ENCODE measurements around the gene ISLR2.
"Not testable (repeated sequence)": the region's sequence is repeated elsewhere in the genome, so short reads cannot be mapped to it uniquely, and the experiment has no call there.

The ISLR2 gene, protein sequence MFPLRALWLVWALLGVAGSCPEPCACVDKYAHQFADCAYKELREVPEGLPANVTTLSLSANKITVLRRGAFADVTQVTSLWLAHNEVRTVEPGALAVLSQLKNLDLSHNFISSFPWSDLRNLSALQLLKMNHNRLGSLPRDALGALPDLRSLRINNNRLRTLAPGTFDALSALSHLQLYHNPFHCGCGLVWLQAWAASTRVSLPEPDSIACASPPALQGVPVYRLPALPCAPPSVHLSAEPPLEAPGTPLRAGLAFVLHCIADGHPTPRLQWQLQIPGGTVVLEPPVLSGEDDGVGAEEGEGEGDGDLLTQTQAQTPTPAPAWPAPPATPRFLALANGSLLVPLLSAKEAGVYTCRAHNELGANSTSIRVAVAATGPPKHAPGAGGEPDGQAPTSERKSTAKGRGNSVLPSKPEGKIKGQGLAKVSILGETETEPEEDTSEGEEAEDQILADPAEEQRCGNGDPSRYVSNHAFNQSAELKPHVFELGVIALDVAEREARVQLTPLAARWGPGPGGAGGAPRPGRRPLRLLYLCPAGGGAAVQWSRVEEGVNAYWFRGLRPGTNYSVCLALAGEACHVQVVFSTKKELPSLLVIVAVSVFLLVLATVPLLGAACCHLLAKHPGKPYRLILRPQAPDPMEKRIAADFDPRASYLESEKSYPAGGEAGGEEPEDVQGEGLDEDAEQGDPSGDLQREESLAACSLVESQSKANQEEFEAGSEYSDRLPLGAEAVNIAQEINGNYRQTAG

GRCh38 chr15:74130155-74130848, at the start of gene ISLR2:
TSS of gene ISLR2 (plus strand) at chr15:74130586. CDS start at chr15:74132755, 2,169 bp downstream.
- no peak for DNase-seq

- not testable (repeated sequence) for DNase-seq
Measured at GRCh38 chr15:74082450-74082849, 47.9 kb upstream of the ISLR2 start, which contains the start of gene GOLGA6A. TSS of gene GOLGA6A (minus strand) at chr15:74082550. CDS start at chr15:74082509, 41 bp downstream.

- not testable (repeated sequence) for DNase-seq
Measured at GRCh38 chr15:74094567-74094966, 35.8 kb upstream of the ISLR2 start.

- DNase-seq: not testable (repeated sequence)
Measured at GRCh38 chr15:74095610-74096009, 34.8 kb upstream of the ISLR2 start.

DNA sequence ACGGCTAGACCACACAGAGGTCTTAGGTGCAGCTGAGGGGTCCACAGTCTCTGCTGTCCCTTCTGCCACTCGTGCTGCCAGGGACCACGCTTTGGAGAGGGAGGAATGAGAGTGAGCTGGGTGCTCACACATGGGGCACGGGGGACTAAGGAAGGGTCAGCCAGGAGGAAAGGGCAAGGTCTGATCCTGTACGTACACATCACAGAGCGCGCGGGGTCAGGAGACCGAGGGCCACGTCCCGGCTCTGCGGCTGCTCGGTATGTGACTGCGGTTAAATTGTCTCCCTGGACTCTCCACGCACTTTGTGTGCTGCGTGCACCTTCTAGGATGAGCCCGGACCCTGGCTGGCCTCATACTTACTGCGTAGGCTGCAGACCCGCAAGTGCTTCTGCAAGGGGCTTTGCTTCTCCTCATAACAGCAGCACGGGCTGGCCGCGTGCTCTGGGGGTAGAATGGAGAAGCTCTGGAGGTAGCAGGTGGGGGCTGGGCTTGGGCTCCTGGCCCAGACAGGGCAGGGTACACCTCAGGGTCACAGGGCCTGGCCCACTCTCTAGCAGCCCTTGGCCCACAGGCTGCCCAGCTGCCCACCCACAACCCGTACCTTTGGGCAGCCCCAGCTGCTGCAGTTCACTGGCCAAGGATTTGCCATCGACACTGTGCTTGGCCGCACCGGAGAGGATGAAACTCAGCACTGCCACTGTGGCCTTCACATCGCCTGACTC, 33.5 kb upstream of the ISLR2 start:
- not testable (repeated sequence) for DNase-seq

GRCh38 chr15:74099963-74100733, 30.2 kb upstream of the ISLR2 start:
- DNase-seq: not testable (repeated sequence)

GRCh38 chr15:74108111-74108510, 22.3 kb upstream of the ISLR2 start:
- no peak for DNase-seq

GRCh38 chr15:74108611-74109010, 21.8 kb upstream of the ISLR2 start:
- DNase-seq: not testable (repeated sequence)

DNA sequence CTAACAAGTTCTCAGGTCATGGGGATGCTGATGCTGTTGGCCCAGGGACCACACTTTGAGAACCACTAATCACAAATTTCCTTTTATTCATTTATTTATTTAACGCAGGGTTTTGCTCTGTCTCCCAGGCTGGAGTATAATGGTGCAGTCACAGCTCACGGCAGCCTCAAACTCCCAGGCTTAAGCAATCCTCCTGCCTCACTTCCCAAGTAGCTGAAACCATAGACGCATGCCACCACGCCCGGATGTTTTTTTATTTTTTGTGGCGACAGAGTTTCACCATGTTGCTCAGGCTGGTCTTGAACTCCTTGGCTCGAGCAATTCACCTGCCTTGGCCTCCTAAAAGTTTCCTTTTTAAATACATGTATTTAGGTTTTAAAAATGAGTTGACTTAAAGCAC, 20.7 kb upstream of the ISLR2 start:
- no peak for DNase-seq

- DNase-seq: no peak
Measured at GRCh38 chr15:74120426-74120825, 10.0 kb upstream of the ISLR2 start.

DNA sequence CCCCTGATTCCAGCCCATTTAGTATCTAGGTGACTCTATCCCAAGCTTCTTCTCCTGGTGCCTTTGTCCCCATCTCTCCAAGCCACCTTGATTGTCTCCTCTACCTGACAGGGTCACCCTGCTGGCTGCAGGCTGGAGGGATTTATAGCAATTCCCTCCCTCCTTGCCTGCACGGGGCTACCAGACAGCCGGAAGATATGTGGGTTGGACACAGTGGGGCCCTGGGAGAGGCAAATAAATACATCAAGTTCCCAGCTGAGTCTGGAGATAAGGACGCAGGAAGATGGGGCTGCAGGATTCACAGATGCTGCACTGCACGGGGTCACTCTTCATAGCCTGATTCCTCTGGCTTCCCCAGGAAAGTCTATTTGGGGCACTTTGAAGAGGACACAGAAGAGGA, 9.3 kb upstream of the ISLR2 start:
- no peak for DNase-seq

DNA sequence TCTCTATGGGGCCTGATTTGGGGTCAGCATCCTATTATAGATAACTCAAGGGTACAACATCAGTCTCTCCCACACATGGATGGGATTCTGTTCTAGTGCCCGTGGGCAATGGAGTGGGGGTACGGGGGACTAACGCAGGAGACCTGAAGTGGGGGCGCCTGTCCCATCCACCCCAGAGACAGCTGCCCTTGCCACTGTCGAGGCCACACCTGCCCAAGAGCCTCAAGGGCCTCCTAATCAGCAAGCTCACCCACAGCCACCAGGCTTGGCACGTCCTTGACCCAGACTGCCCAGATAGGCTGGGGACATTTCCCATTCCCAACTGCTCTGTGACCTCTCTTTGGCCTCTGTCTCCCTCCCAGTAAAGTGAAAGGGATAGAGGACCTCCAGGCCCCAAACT, 8.5 kb upstream of the ISLR2 start:
- no peak for DNase-seq

GRCh38 chr15:74122403-74123130, 7.8 kb upstream of the ISLR2 start:
- DNase-seq: no peak

- no peak for DNase-seq
Measured at GRCh38 chr15:74123131-74123429, 7.3 kb upstream of the ISLR2 start.

DNA sequence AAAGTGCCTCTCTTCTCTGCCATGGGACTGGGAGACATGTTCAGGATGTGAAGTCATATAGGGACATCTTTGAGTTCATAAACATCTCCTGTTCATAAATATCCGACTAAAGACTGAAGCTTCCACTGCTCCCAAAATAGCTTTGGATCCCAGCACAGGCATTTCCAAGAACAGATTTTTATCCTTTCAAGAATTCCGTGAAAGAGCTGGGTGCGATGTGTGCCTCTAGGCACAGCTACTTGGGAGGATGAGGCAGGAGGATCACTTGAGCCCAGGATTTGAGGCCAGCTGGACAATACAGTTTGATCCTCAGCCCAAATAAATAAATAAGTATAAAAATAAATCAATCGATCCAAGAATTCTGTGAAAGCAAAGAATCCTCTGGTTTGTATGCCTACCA, 6.7 kb upstream of the ISLR2 start:
- no peak for DNase-seq

GRCh38 chr15:74124196-74124595, 6.2 kb upstream of the ISLR2 start:
- no peak for DNase-seq

DNA sequence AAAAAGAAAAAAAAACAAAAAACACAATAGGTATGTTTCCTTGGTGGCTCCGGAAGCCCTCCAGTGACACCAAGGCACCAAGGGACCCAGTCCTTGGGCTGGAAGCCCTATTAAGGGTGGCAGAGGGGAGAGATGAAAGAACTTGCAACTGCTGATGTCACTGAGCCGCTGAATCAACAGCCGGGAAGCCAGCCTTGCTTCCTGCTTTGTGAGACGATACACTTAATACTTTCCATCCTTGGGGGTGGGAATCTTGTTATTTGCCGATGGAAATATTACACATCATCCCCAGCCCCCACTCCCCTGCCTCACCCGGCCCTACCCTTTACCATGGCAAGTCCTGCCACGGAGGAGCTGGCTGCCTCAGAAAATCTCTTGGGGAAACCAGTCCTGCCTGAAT, 5.6 kb upstream of the ISLR2 start:
- no peak for DNase-seq

GRCh38 chr15:74127255-74127953, 3.0 kb upstream of the ISLR2 start:
- DNase-seq: peak; percentile 73

DNA sequence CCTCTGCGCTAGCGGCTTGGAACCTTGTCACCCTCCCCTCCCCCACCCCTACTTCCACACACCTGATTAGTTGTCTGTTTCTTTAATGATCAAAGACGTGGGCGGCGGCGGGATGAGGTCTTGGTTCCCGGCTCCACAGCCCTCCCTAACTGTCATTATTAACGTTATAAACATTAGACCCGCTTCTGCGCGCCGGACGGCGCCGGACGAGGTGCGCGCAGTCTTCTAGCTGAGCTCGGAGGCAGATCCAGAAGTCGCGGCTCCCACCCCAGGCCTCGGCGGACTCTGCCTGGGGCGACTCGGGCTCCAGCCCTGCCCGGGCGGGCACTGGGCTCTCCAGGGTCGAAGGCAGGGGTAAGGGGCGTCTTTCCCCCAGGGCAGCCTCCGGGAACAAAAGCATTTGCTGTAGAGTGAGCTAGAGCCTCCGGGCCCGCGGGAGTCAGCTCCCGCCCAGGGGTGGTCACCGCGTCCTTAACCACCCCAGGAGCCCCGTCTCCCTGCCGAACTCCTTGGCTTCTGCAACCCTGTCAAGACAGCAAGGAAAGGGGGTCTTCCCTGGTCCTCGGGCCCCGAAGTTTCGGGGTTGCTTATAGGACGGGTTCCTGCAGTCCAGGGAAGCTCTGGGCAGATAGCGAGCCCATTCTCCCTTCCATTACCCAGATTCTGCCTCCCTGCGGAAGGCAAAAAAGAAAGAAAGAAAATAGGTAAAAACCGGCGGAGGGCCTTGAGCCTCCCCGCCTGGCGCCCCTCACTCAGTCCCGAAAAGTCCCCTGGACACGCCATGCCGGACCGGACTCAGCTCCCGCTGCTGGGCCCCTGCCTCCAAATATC, 2.2 kb upstream of the ISLR2 start:
- DNase-seq: no peak
